GM19023 (cell line): ENCODE data around the gene RNF149.
A peak's percentile ranks its signal among the peaks of the same experiment; 100 is the strongest.
"Not testable (repeated sequence)": the region's sequence is repeated elsewhere in the genome, so short reads cannot be mapped to it uniquely, and the experiment has no call there.

ENCODE experiments used
- ATAC-seq: cut with Tn5 transposase; IDR thresholded peaks from one replicate; pipeline ENCODE4 v1.9.1; 2021; ENCODE audit warnings: mild to moderate bottlenecking, moderate library complexity; ENCODE audit not compliant: unreplicated experiment

Gene RNF149

GRCh38 chr2:101308432-101309210, at the start of gene RNF149:
Gene RNF149 (minus strand): TSS chr2:101308701. CDS start chr2:101308588, 113 bp downstream.
- peak; percentile 66 for ATAC-seq

GRCh38 chr2:101357376-101357775, 48.9 kb upstream of the RNF149 start:
- ATAC-seq: no peak

- ATAC-seq: no peak
These were observed 48.0 kb upstream of the RNF149 start for GRCh38 chr2:101356521-101356920.

- no peak for ATAC-seq
These were observed 47.6 kb upstream of the RNF149 start for GRCh38 chr2:101356055-101356454.

GRCh38 chr2:101355401-101356054, 47.0 kb upstream of the RNF149 start:
- ATAC-seq: no peak

- no peak for ATAC-seq
These were observed 46.2 kb upstream of the RNF149 start for GRCh38 chr2:101354420-101355311.

GRCh38 chr2:101352631-101353030, 44.1 kb upstream of the RNF149 start:
- not testable (repeated sequence) for ATAC-seq

- ATAC-seq: no peak
These were observed 42.7 kb upstream of the RNF149 start for GRCh38 chr2:101351207-101351606.

GRCh38 chr2:101349893-101350662, 41.6 kb upstream of the RNF149 start:
- ATAC-seq: no peak

GRCh38 chr2:101348883-101349282, 40.4 kb upstream of the RNF149 start:
- no peak for ATAC-seq

- no peak for ATAC-seq
These were observed 38.4 kb upstream of the RNF149 start for GRCh38 chr2:101346909-101347308.

- no peak for ATAC-seq
These were observed 35.6 kb upstream of the RNF149 start for GRCh38 chr2:101344137-101344536.

- ATAC-seq: no peak
These were observed 34.1 kb upstream of the RNF149 start for GRCh38 chr2:101342625-101343008.

GRCh38 chr2:101341901-101342624, 33.6 kb upstream of the RNF149 start:
- ATAC-seq: no peak

GRCh38 chr2:101341421-101341820, 32.9 kb upstream of the RNF149 start:
- no peak for ATAC-seq

GRCh38 chr2:101340141-101340551, 31.6 kb upstream of the RNF149 start:
- ATAC-seq: no peak

GRCh38 chr2:101339266-101339880, 30.9 kb upstream of the RNF149 start:
- no peak for ATAC-seq

- no peak for ATAC-seq
These were observed 29.4 kb upstream of the RNF149 start for GRCh38 chr2:101337877-101338276.
